Skeletal muscle tissue (tissue), 4 donors: ENCODE data around the gene NIPBL. TPM values are rescaled to one million over a fixed set of nuclear protein-coding genes. Genes with fewer than 3 reads are reported as not detected.

Source experiments
- H3K27ac ChIP-seq: one replicate; pipeline ENCODE4 v1.7.0; 2013; ENCODE audit warnings: mild to moderate bottlenecking, low read depth, low read length, inconsistent platforms
- H3K27me3 ChIP-seq, 3 donors: one replicate each; pipeline ENCODE4 v1.7.0; 2013; ENCODE audit warnings: low read length in 3 of 3; ENCODE audit not compliant: control insufficient read depth in 3 of 3, insufficient read depth in 3 of 3
- H3K36me3 ChIP-seq, 3 donors: one replicate each; pipeline ENCODE4 v1.7.0; 2013; ENCODE audit warnings: low read length in 3 of 3; ENCODE audit not compliant: control insufficient read depth in 3 of 3, insufficient read depth in 3 of 3
- H3K4me1 ChIP-seq, 3 donors: one replicate each; pipeline ENCODE4 v1.7.0; 2013; ENCODE audit warnings: low read length in 3 of 3, mild to moderate bottlenecking in 3 of 3; ENCODE audit not compliant: control insufficient read depth in 3 of 3, insufficient read depth in 3 of 3
- H3K4me3 ChIP-seq, 3 donors: one replicate each; pipeline ENCODE4 v1.7.0; 2013; ENCODE audit warnings: low read length in 3 of 3
- H3K9ac ChIP-seq, 3 donors: one replicate each; pipeline ENCODE4 v1.7.0; 2013; ENCODE audit warnings: low read length in 3 of 3, mild to moderate bottlenecking in 3 of 3, moderate library complexity in 2 of 3, low read depth in 1 of 3
- H3K9me3 ChIP-seq, 3 donors: one replicate each; pipeline ENCODE4 v1.7.0; 2013; ENCODE audit warnings: low read length in 3 of 3; ENCODE audit not compliant: control insufficient read depth in 3 of 3
- total RNA-seq: library from RNA; depleted of rRNA; stranded (reverse); fragments of >200 nt; gene quantifications from one replicate; pipeline ENCODE4 v1.2.3, GENCODE V29; 2014
- donor health status: Osteomylitis.

Gene NIPBL
- total RNA-seq, 1 donor from 2014 or later = 36.5 TPM

- Histone ChIP-seq H3K9ac (no peak overlapping the region), H3K4me1 (no peaks in the 10 kb centered on the region), H3K36me3 (peaks cover 0 to 17% (median 16%) of the 10 kb centered on the region in 3 donors), H3K27me3 (no peaks in the 10 kb centered on the region), H3K27ac (no peak overlapping the region), H3K4me3 (no peak overlapping the region), H3K9me3 (no peaks in the 10 kb centered on the region)
Measured at GRCh38 chr5:36957953-36958537, 81.5 kb downstream of the NIPBL start.

GRCh38 chr5:36958612-36959011, 82.0 kb downstream of the NIPBL start:
- H3K4me3 ChIP-seq = no peak overlapping the region
- no peak overlapping the region for H3K27ac ChIP-seq
- no peaks in the 10 kb centered on the region for H3K9me3 ChIP-seq
- H3K27me3 ChIP-seq = no peaks in the 10 kb centered on the region
- no peak overlapping the region for H3K9ac ChIP-seq
- peaks cover 2 to 19% (median 16%) of the 10 kb centered on the region in 3 donors for H3K36me3 ChIP-seq
- H3K4me1 ChIP-seq = no peaks in the 10 kb centered on the region

DNA sequence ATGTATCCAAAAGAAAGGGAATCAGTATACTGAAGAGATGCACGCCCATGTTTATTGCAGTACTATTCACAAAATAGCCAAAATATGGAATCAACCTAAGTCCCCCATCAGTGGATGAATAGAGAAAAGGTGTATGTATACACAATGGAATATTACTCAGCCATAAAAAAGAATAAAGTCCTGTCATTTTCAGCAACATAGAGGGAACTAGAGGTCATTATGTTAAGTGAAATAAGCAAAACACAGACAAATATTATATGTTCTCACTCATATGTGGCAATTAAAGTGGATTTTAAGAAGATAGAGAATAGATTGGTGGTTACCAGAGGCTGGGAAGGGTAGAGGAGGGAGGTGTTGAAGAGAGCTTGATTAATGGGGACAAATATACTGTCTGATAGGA, 88.6 kb downstream of the NIPBL start:
- peaks cover 8 to 24% (median 20%) of the 10 kb centered on the region in 3 donors for H3K36me3 ChIP-seq
- no peaks in the 10 kb centered on the region for H3K9me3 ChIP-seq
- H3K4me3 ChIP-seq = no peak overlapping the region
- no peak overlapping the region for H3K27ac ChIP-seq
- H3K4me1 ChIP-seq = no peaks in the 10 kb centered on the region
- H3K9ac ChIP-seq = no peak overlapping the region
- no peaks in the 10 kb centered on the region for H3K27me3 ChIP-seq

DNA sequence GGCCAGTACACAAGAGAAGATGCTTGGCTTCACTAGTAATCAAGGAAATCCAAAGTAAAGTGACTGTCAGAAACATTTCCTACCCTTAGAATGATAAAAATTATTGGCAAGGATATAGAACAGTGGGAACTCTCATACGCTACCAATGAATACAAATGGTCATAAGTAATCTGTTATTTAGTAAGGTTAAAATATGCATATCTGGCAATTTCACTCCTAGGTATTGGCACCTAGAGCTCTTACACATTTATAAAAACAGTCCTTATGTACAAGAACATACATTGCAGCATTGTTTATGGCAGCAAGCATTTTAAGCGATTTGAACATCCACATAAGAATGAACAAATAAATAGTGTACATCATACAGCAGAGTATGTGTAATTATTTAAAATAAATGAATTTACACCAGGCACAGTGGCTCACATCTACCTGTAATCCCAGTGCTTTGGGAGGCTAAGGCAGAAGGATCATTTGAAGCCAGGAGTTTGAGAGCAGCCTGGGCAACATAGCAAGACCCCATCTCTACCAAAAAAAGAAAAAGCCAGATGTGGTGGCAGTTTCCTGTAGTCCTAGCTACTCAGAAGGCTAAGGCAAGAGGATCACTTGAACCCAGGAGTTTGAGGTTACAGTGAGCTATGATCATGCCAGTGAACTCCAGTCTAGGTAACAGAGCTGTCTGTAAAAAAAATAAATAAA, 93.3 kb downstream of the NIPBL start:
- peaks cover 13 to 23% (median 20%) of the 10 kb centered on the region in 3 donors for H3K36me3 ChIP-seq
- H3K27ac ChIP-seq = no peak overlapping the region
- H3K4me1 ChIP-seq = no peaks in the 10 kb centered on the region
- H3K9me3 ChIP-seq = no peaks in the 10 kb centered on the region
- no peaks in the 10 kb centered on the region for H3K27me3 ChIP-seq
- H3K4me3 ChIP-seq = no peak overlapping the region
- H3K9ac ChIP-seq = no peak overlapping the region

DNA sequence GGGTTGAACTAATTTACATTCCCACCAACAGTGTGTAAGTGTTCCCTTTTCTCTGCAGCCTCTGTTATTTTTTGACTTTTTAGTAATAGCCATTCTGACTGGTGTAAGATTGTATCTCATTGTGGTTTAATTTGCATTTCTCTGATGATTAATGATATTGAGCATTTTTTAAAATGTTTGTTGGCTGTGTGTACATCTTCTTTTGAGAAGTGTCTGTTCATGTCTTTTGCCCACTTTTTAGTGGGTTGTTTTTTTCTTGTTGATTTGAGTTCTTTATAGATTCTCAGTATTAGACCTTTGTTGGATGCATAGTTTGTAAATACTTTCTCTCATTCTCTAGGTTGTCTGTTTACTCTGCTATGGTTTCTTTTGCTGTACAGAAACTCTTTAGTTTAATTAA, 101.6 kb downstream of the NIPBL start:
- Histone ChIP-seq H3K27me3 (no peaks in the 10 kb centered on the region), H3K36me3 (peaks cover 4 to 22% (median 19%) of the 10 kb centered on the region in 3 donors), H3K4me1 (no peaks in the 10 kb centered on the region), H3K27ac (no peak overlapping the region), H3K9me3 (no peaks in the 10 kb centered on the region), H3K9ac (no peak overlapping the region), H3K4me3 (no peak overlapping the region)

DNA sequence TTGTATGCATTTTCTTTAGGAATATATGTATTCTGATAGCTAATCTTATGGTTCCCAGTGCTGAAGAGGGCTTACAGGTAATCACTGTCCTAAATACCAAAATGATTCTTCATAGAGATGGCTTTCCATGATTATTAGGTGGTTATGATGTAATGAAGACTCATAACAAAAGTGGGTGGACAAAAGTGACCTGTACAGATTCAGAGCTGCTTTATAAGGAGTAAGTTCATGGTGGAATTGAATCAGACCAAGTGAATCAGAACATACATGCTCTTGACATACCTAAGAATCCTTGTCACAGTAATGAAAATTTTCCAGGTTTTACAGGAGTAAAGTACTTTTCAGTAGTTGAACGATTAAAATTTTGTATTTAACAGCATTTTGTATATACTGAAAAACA, 105.6 kb downstream of the NIPBL start:
- Histone ChIP-seq H3K27me3 (no peaks in the 10 kb centered on the region), H3K36me3 (peaks cover 0 to 9% (median 6%) of the 10 kb centered on the region in 3 donors), H3K9me3 (no peaks in the 10 kb centered on the region), H3K27ac (no peak overlapping the region), H3K4me3 (no peak overlapping the region), H3K9ac (no peak overlapping the region), H3K4me1 (no peaks in the 10 kb centered on the region)

DNA sequence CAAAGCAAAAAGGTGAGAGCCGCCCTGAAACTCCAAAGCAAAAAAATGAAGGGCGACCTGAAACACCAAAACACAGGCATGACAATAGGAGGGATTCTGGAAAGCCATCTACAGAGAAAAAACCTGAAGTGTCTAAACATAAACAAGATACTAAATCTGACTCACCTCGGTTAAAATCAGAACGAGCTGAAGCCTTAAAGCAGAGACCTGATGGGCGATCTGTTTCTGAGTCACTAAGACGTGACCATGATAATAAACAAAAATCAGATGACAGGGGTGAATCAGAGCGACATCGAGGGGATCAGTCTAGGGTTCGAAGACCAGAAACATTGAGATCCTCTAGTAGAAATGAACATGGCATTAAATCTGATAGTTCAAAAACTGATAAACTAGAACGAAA, 108.8 kb downstream of the NIPBL start:
- Histone ChIP-seq H3K4me3 (no peak overlapping the region), H3K9me3 (no peaks in the 10 kb centered on the region), H3K36me3 (peaks cover 0 to 6% (median 6%) of the 10 kb centered on the region in 3 donors), H3K27me3 (no peaks in the 10 kb centered on the region), H3K9ac (no peak overlapping the region), H3K27ac (no peak overlapping the region), H3K4me1 (peaks cover 0 to 3% (median 0%) of the 10 kb centered on the region in 3 donors)

GRCh38 chr5:36988396-36988795, 111.8 kb downstream of the NIPBL start:
- Histone ChIP-seq H3K27me3 (no peaks in the 10 kb centered on the region), H3K4me3 (no peak overlapping the region), H3K9me3 (no peaks in the 10 kb centered on the region)

GRCh38 chr5:36998578-36998977, 122.0 kb downstream of the NIPBL start:
- no peaks in the 10 kb centered on the region for H3K27me3 ChIP-seq
- H3K4me1 ChIP-seq = no peaks in the 10 kb centered on the region
- no peak overlapping the region for H3K9ac ChIP-seq
- no peaks in the 10 kb centered on the region for H3K9me3 ChIP-seq
- no peak overlapping the region for H3K4me3 ChIP-seq
- peaks cover 7 to 30% (median 27%) of the 10 kb centered on the region in 3 donors for H3K36me3 ChIP-seq
- H3K27ac ChIP-seq = no peak overlapping the region

More at GRCh38 chr5:36988396-36988795, 111.8 kb downstream of the NIPBL start:
- peaks cover 0 to 6% (median 6%) of the 10 kb centered on the region in 3 donors for H3K36me3 ChIP-seq
- peaks cover 0 to 3% (median 0%) of the 10 kb centered on the region in 3 donors for H3K4me1 ChIP-seq
- no peak overlapping the region for H3K9ac ChIP-seq
- H3K27ac ChIP-seq = no peak overlapping the region

- H3K27me3 ChIP-seq = no peaks in the 10 kb centered on the region
- H3K9ac ChIP-seq = no peak overlapping the region
- no peak overlapping the region for H3K4me3 ChIP-seq
- peaks cover 2 to 39% (median 30%) of the 10 kb centered on the region in 3 donors for H3K36me3 ChIP-seq
- no peaks in the 10 kb centered on the region for H3K4me1 ChIP-seq
- H3K27ac ChIP-seq = no peak overlapping the region
- H3K9me3 ChIP-seq = no peaks in the 10 kb centered on the region
Measured at GRCh38 chr5:37002176-37002751, 125.7 kb downstream of the NIPBL start.
